GM12878 (cell line): ENCODE data around the gene TNK2. TPM values are rescaled to one million over a fixed set of nuclear protein-coding genes. Genes with fewer than 3 reads are reported as not detected.

Experiments used
- ATAC-seq: fragments of 200-7000 bp; cut with Tn5 transposase; 3 replicates; pipeline ENCODE4 v1.9.1; 2020; ENCODE audit warnings: mild to moderate bottlenecking, moderate library complexity
- BruUV-seq: library from RNA; stranded (reverse); fragments of 400-500 nt; replicated peaks from 2 replicates; lab custom pipeline; 2021; lab: Mats Ljungman, UMichigan
- CTCF ChIA-PET: fragments of 300-600 bp; sonication (Branson Sonifier 250); formaldehyde crosslinking; extraction: SDS; loops from one replicate; lab custom pipeline; 2021; ENCODE audit warnings: inconsistent platforms; lab: Yijun Ruan, JAX
- POLR2A ChIA-PET: fragments of 350-600 bp; formaldehyde crosslinking; extraction: SDS; loops from one replicate; lab custom pipeline; 2021; ENCODE audit warnings: inconsistent platforms; lab: Charles Lee
- RAD21 ChIA-PET: fragments of 300-600 bp; sonication (Branson Sonifier 250); formaldehyde crosslinking; loops from one replicate; lab custom pipeline; 2023; ENCODE audit warnings: antibody characterized with exemption; ENCODE audit not compliant: unreplicated experiment; lab: Charles Lee
- SMC1A ChIA-PET: fragments of 300-600 bp; sonication (Branson Sonifier 250); formaldehyde crosslinking; loops from one replicate; lab custom pipeline; 2023; ENCODE audit not compliant: unreplicated experiment, uncharacterized antibody; lab: Charles Lee
- DNase-seq: peaks from one replicate; pipeline ENCODE4 v3.0.0-alpha.2; 2011; ENCODE audit warnings: low read depth, low spot score
- FAIRE-seq: peaks from 3 replicates; lab custom pipeline; 2011; peaks lifted over from hg19 to GRCh38; lab: Jason Lieb, UNC
- H2AFZ ChIP-seq: 2 replicates; pipeline ENCODE4 v1.6.0; 2011; ENCODE audit warnings: low read depth, low read length, control low read depth; ENCODE audit not compliant: control insufficient read depth
- H3K27ac ChIP-seq: 2 replicates; pipeline ENCODE4 v1.5.1; 2011; ENCODE audit warnings: control low read depth; ENCODE audit not compliant: control insufficient read depth, insufficient read depth
- H3K27me3 ChIP-seq, 2 experiments: replicated peaks in 1 of 2; 2 replicates each; pipeline versions ENCODE4 v1.6.0 to v1.6.1; 2011; ENCODE audit warnings: low read length in 1 of 2; ENCODE audit not compliant: control insufficient read depth in 2 of 2, insufficient read depth in 2 of 2
- H3K36me3 ChIP-seq, 2 experiments: 2 replicates each; pipeline ENCODE4 v1.5.1; 2011; ENCODE audit warnings: low read length in 1 of 2; ENCODE audit not compliant: control insufficient read depth in 2 of 2, insufficient read depth in 2 of 2
- H3K4me1 ChIP-seq: 2 replicates; pipeline ENCODE4 v1.6.1; 2011; ENCODE audit warnings: mild to moderate bottlenecking, low read length, moderate library complexity, mixed read lengths; ENCODE audit not compliant: control insufficient read depth, insufficient read depth
- H3K4me2 ChIP-seq: 2 replicates; pipeline ENCODE4 v1.6.0; 2011; ENCODE audit warnings: control low read depth; ENCODE audit not compliant: control insufficient read depth, insufficient read depth
- H3K4me3 ChIP-seq: fragments of 200-600 bp; sonication (generic); 2 replicates; pipeline ENCODE4 v1.5.1; 2016
- H3K79me2 ChIP-seq: 2 replicates; pipeline ENCODE4 v1.6.0; 2011; ENCODE audit warnings: low read length; ENCODE audit not compliant: control insufficient read depth, insufficient read depth
- H3K9ac ChIP-seq: 2 replicates; pipeline ENCODE4 v1.8.0; 2011; ENCODE audit warnings: low read length, control low read depth, mixed read lengths; ENCODE audit not compliant: control insufficient read depth, insufficient read depth
- H3K9me3 ChIP-seq: replicated peaks from 3 replicates; pipeline ENCODE4 v1.5.1; 2011; ENCODE audit warnings: mild to moderate bottlenecking, low read length; ENCODE audit not compliant: control insufficient read depth, insufficient read depth
- H4K20me1 ChIP-seq: 2 replicates; pipeline ENCODE4 v1.6.0; 2011; ENCODE audit not compliant: control insufficient read depth, insufficient read depth
- CHD2 ChIP-seq: IDR thresholded peaks from 2 replicates; pipeline ENCODE4 v1.6.1; 2011; ENCODE audit warnings: low read depth, low read length, improper control_type of control experiment, borderline replicate concordance
- CREB1 ChIP-seq: IDR thresholded peaks from 2 replicates; pipeline ENCODE4 v1.6.1; 2012; ENCODE audit warnings: low read depth, mild to moderate bottlenecking, inconsistent platforms
- ESRRA ChIP-seq: IDR thresholded peaks from 2 replicates; pipeline ENCODE4 v1.6.1; 2012; ENCODE audit warnings: mild to moderate bottlenecking, low read length, improper control_type of control experiment
- IKZF1 ChIP-seq: fragments of 450-650 bp; conservative IDR thresholded peaks from 2 replicates; pipeline ENCODE4 v1.6.1; 2017; ENCODE audit warnings: antibody characterized with exemption, mild to moderate bottlenecking
- SMARCA5 ChIP-seq: fragments of 450-650 bp; IDR thresholded peaks from 2 replicates; pipeline ENCODE4 v1.6.1; 2017; ENCODE audit warnings: mild to moderate bottlenecking
- ZNF207 ChIP-seq: fragments of 450-650 bp; IDR thresholded peaks from 2 replicates; pipeline ENCODE4 v1.6.1; 2014; ENCODE audit warnings: antibody characterized with exemption, mild to moderate bottlenecking, borderline replicate concordance
- WGBS: methylation state at CpG from one replicate; pipeline ENCODE4 v1.1.6; 2016; ENCODE audit warnings: low lambda C conversion rate; ENCODE audit not compliant: insufficient replicate concordance, insufficient coverage; ENCODE audit errors: missing lambda C conversion rate; 5-methylcytosine and 5-hydroxymethylcytosine counted together
- in situ Hi-C: fragments of 300-500 bp; cut with MboI; formaldehyde crosslinking; loops from 9 replicates; pipeline ENCODE4 v1.14.3; 2018; ENCODE audit warnings: mixed read lengths
- intact Hi-C: fragments of 100-400 bp; cut with micrococcal nuclease; formaldehyde crosslinking; loops from one replicate; pipeline ENCODE4 v1.14.2; 2022; ENCODE audit not compliant: unreplicated experiment
- polyA plus RNA-seq, 11 experiments: library from polyadenylated mRNA; depleted of rRNA in 4 of 11; unstranded in 6 of 11; stranded (reverse) in 5 of 11; fragments of >200 nt; fragmentation: Nextera tagmentation in 4 of 11; fragmentation: Illumina TruSeq in 1 of 11; extraction: Ambion mirVana in 4 of 11; extraction: Trizol in 1 of 11; gene quantifications; 1 replicate in 1 of 11; 2 replicates in 10 of 11; pipeline versions ENCODE4 v1.2.1 to v1.2.3, GENCODE V29; 2011 to 2016; ENCODE audit warnings: inconsistent platforms in 2 of 11, missing spikeins in 2 of 11, low read depth in 1 of 11
- total RNA-seq, 4 experiments: library from RNA; depleted of rRNA in 3 of 4; stranded (reverse); fragments of >200 nt in 3 of 4; fragmentation: Illumina TruSeq in 1 of 4; extraction: Trizol in 1 of 4; gene quantifications; 2 replicates each; pipeline versions ENCODE4 v1.2.1 to v1.2.3, GENCODE V29; 2013 to 2021
- TF ChIP-seq, protein P1 (sequence below): fragments of 450-650 bp; conservative IDR thresholded peaks from 2 replicates; pipeline ENCODE4 v1.6.1; 2017; ENCODE audit warnings: mild to moderate bottlenecking, moderate library complexity

Gene TNK2
- total and polyA plus RNA-seq, 10 of the 15 experiments (the other 5 are each of a cell fraction or from before 2014, with no cell fraction given) = 0.13 to 47.8 (median 10.8) TPM

DNA sequence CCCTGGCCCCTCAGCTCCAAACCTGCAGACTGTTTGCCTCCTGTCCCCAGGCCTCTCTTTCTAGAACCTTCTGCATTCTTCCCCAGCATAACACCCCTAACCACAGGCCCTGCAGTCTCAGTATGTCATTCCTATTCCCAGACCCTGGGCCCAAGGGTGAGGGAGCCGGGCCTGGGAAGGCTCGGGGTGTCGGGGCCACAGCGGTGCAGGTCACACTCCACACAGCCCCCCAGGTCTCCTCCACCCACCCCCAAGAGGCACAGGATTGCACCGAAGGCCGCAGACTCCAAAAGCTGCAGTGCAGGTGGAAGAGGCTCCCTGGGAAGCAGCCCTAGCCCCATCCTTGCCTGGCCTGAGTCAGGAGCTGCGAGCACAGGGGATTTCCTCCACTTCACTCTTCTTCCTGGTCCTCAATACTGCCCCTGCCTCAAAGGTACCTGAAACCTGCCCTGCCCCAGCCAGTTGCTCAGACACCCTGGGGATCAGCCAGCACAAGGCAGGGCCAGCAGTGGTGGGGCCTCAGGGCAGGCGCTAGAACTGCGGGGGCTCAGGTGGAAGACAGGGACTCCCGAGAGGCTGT, 31.1 kb downstream of the TNK2 start:
- H3K9ac ChIP-seq = no peak overlapping the region
- TF ChIP-seq ZNF207 = no peak
- no peak for TF ChIP-seq CREB1
- TF ChIP-seq CHD2 = no peak
- TF ChIP-seq ESRRA = no peak
- no peak for TF ChIP-seq IKZF1
- no peak for TF ChIP-seq SMARCA5
- TF ChIP-seq, protein P1, sequence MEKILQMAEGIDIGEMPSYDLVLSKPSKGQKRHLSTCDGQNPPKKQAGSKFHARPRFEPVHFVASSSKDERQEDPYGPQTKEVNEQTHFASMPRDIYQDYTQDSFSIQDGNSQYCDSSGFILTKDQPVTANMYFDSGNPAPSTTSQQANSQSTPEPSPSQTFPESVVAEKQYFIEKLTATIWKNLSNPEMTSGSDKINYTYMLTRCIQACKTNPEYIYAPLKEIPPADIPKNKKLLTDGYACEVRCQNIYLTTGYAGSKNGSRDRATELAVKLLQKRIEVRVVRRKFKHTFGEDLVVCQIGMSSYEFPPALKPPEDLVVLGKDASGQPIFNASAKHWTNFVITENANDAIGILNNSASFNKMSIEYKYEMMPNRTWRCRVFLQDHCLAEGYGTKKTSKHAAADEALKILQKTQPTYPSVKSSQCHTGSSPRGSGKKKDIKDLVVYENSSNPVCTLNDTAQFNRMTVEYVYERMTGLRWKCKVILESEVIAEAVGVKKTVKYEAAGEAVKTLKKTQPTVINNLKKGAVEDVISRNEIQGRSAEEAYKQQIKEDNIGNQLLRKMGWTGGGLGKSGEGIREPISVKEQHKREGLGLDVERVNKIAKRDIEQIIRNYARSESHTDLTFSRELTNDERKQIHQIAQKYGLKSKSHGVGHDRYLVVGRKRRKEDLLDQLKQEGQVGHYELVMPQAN = no peak
- RAD21 ChIA-PET = no interaction called here
- H3K4me2 ChIP-seq = no peak overlapping the region
- FAIRE-seq (no peak), DNase-seq (no peak), ATAC-seq (no peak)
- SMC1A ChIA-PET = no interaction called here
- no peaks in the 10 kb centered on the region for H3K27me3 ChIP-seq
- no peak overlapping the region for H3K4me3 ChIP-seq
- H3K79me2 ChIP-seq = no peaks in the 10 kb centered on the region
- H3K4me1 ChIP-seq = no peaks in the 10 kb centered on the region
- CTCF ChIA-PET = interaction anchor here (1.2 kb wide), 1 partner anchor 14 kb away, joined by 3 read pairs; no protein-coding TSS in a partner anchor
- intact Hi-C loops (no loop called here), in situ Hi-C loops (no loop called here)
- no peak overlapping the region for H2AFZ ChIP-seq
- POLR2A ChIA-PET = no interaction called here
- no peaks in the 10 kb centered on the region for H3K9me3 ChIP-seq
- WGBS = 85% methylated on average over 10 of the region's 10 CpGs
- H3K36me3 ChIP-seq = peaks cover 4 to 18% of the 10 kb centered on the region in 2 experiments; a peak in 3 of 4 replicates
- H4K20me1 ChIP-seq = no peaks in the 10 kb centered on the region; the same call in 1 of the 2 replicates
- no peak overlapping the region for H3K27ac ChIP-seq
- BruUV-seq = no TSS peak
